NCI-H1417 (cell line): Measurements from ENCODE around the gene RAD51B.

Experiments used
- DNase-seq, 3 experiments: peaks; one replicate each; lab custom pipeline; 2025; lab: John Stamatoyannopoulos, UW

RAD51B gene

DNA sequence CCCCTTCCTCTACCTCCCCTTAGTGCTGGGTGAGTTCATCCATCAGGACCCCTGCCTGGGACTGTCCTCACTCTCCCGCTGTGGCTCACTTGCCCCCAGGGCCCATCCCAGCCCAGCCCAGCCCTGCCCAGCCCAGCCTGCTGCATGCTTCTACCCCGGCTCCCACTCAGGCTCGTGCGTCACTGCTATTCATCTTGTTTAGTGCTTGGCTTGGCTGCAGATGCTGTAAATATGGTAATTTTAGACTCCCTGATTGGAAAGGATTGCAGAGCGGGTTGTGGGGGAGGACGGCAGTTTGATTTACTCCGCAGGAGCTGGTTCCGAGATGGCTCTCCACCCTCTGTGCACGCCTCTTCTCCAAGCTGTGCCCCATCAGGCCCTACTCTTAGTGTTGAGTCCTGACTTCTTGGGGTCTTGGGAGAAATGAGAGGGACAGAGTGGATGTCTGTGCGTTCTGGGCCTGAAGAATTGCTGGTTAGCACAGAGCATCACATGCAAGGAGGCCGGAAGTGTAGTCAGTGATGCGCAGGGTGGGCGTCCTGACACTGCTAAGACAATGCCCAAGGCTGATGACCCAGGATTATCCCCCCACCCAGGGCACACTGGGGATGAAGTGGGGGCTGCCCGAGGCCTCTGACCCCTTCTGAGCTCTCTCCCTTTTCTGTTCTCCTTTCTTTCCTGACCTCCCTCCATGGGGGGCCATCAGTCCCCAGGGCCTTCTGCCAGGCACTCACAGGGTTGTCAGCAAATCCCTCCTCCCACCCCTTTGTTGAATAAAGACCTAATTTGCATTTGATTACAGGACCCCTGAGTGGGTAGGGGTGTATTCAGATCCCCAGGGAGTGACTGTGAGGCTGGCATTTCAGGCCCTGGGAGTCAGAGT is 728.9 kb downstream of the RAD51B start:
- DNase-seq, result peak in 1 of 3 experiments; percentile 14

DNA sequence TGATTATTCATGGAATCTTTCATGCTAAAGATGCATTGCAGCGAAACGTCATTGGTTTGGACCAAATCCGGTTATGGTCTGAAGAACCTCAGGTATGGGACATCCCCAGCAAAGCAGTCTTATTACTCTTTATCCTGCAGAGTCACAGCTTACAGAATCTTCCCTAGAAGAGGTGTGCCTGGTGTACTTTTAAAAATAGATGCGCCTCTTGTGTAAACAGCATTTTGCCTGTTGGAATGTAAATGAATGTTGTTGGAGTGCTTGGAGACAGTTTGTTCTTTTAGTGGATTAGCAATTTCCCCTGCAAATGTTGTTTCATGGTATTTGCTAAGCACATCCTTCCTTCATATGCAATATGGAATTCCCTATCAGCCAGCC is 730.7 kb downstream of the RAD51B start:
- DNase-seq, result no peak

DNA sequence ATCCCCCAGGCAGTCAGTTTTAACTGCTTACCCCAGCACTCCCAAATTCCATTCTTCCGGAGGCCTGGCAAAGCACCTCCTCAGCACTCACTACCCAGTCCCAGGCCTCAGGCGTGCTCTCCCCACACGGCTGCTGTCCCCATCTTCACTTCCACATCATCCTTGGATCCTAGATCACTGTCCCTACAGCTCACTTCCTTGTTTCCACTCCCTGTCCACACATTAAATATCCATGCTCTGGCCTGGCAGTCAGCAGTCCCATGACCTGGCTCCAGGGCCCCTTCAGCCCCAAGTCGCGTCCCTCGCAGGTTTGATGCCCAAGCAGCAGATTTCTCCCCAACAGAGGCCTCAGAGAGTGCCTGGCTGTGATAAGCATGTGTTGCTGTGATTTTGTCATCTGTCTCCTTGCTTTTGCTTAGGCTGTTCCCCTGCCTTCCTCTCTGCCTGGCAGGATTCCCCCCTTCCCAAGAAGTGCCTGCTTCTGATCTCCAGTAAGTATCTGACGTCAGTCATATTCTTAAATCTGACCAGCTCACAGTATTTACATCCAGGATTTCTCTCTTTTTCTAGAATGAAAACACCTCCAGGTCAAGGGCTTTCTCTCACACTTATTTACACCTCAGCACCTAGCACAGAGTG is 731.6 kb downstream of the RAD51B start:
- no peak for DNase-seq

DNA sequence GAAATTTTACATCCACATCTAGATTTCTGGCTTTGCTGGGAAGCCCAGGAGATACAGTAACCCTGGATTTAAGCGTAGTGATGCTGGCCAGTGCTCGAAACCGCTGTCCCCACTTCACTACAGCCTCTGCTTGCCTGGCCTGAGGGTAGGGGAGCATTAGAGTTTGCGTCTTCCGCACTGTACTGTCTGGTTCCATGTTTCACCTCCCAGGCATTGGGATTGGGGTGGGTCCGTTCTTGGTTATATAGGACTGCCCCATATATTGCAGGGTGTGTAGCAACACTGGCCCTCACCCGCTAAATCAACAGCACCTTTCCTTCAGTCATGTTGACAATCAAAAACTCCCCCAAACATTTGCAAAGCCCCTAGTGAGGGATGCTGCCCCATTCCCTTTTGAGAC is 732.5 kb downstream of the RAD51B start:
- no peak for DNase-seq

DNA sequence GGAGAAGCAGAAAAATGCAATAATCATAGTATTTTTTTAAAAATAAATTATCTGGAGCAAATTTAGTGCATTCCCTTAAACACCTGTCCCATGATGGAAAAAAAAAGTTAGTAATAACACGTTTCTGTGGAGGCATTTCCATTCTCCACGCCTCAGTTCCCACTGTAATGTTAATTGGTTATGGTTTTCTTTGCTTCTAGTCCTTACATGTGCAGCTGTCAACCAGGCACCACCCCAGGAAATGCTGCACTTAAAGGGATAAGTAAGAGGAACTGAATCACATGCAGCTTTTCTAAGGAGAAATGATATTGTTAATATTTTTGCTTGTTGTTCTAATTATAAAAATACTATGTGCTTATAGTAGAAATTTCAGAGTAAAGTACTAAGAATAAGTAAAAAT is 733.0 kb downstream of the RAD51B start:
- peak in 1 of 3 experiments; percentile 5 for DNase-seq

DNA sequence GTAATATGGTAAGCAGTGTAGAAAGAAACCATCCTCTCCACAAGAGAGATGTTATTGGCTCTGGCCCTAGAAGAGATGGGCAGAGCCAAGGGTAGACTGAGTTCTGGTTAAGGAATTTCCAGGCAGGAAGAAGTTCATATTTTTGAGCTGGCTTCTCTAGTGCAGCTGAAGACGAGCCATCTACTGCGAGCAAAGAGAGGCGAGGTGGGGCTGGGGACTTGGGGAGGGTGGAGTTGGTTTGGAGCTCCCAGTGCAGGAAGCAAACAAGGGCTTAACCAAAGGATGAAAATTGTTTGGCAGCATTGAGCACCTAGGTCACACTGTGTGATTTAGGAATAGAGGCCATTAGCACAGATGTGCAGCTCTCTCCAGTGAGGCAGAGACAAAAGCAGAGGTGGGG is 733.7 kb downstream of the RAD51B start:
- no peak for DNase-seq

DNA sequence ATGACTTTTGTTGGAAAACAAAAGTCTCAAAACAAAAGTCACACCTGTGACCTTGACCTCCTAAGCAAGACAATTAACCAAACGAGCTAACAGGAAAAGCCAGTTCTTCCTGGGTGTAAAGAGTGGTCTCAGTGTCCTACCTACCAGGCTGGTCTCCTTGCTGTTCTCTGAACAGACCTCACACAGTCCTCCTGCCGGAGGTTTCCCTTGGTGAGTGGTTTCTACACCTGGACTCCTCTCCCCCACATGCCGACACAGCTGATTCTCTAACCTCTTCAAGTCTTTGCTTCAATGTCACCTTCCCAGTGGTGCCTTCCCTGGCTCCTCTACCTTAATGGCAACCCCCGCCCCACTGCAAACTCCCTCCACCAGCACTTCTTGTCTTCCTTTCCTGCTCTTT is 734.7 kb downstream of the RAD51B start:
- no peak for DNase-seq

DNA sequence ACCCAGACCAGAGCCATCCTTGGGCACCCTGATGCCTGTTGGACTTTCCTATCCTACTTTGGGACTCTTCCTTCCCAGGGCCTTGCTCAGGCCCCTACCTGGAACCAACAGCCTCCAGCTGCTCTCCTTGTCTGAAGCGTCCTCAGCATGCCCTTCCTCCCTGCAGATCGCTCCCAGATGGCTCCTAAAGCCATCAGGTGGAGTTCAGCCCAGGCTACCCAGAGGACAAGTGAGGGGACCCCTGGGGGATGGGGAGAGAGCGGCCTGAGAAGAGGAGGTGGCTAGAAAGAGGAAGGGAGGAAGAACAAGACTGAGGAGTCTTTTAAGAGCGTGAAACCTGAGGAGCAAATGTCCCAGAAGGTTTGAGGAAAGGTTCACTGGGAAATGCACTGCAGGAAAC is 736.7 kb downstream of the RAD51B start:
- DNase-seq, result no peak

DNA sequence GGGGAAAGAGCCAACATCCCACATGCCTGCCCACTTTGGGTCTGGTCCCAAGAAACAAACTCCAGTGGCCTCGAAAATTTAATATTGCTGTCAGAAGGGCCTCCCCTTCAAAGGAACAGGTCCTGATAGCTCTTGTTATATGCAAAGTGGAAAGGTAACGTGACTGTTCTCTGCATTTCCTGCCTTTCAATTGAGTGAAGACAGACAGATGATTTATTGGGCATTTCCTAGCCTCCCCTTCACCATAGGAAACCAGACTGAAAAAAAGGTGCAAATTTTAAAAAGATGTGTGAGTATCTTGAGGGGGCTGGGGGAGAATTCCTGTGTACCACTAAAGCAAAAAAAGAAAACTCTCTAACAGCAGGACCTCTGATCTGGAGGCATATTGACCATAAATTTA is 738.1 kb downstream of the RAD51B start:
- no peak for DNase-seq

DNA sequence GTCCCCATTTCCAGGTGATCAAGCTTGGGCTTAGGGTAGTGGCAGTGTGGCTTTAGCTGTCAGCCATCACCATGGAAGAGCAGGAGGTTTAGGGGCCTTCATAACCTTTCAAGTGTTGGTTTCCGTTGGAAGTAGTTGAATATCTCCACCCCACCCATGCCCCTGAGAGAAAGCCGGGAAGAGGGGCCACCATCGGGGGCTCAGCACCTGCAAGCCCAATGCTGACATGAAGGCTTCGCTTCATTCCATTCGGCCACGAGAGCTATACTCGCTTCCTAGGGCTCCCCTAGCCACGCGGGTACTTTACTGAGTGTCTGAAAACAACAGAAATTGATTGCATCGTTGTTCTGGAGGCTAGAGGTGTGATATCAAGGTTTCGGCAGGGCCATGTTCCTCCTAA is 738.5 kb downstream of the RAD51B start:
- no peak for DNase-seq

DNA sequence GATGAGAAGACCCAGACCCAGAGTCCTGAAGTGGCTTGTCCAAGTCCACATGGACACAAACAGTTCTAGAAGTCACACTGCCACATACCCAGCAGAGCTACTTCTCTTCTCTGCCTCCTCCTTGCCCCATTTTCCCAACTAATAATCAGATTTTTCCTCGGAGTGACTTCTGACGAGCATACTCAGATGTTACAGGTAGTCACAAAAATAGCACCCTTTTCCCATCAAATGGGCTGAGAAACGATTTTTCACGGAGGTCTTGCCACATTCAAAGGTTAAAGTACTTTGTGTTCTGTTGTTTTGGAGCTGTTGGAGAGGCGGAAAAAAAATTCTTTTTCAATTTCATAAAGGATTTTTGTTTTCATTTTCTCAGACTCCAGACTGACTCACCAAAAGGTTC is 740.4 kb downstream of the RAD51B start:
- DNase-seq, result no peak

DNA sequence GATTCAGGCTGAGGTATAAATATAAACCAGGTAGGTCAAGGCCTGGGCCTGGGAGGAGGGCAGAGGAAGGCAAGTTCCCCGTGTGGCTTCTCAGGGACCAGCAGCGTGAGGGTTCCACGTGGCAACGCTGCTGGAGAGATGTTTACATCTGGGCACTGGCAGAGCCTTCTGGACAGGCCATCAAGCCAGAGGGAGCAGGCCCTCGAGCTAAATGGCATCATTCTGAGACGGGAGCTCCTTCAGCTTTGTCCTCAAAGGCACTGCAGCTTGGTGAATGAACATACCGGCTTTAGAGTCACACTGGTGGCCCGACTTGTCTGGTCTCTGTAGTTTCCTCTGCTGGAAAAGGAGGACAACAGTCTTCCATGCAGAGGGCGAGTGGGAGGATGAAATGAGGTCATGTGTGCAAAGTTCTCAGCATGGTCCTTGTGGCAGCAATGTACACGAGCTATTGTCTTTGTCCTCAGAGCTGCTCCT is 742.0 kb downstream of the RAD51B start:
- DNase-seq, result no peak

DNA sequence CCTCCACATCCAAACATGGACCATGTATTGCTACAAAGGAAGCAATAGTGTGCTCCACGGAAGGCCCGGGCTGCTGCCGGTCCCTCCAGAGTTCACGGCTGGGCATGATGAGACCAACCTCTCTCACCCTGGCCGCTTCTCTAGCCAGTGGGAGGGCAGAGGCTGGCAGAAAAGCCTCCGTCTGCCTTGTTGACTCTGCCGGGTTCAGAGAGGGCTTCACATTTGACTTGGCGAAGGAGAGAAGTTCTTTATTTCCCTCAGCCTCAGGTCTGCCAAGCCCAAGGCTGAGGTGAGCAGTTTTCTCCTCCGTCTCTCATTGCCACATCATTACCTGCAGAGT is 743.3 kb downstream of the RAD51B start:
- DNase-seq, result no peak

DNA sequence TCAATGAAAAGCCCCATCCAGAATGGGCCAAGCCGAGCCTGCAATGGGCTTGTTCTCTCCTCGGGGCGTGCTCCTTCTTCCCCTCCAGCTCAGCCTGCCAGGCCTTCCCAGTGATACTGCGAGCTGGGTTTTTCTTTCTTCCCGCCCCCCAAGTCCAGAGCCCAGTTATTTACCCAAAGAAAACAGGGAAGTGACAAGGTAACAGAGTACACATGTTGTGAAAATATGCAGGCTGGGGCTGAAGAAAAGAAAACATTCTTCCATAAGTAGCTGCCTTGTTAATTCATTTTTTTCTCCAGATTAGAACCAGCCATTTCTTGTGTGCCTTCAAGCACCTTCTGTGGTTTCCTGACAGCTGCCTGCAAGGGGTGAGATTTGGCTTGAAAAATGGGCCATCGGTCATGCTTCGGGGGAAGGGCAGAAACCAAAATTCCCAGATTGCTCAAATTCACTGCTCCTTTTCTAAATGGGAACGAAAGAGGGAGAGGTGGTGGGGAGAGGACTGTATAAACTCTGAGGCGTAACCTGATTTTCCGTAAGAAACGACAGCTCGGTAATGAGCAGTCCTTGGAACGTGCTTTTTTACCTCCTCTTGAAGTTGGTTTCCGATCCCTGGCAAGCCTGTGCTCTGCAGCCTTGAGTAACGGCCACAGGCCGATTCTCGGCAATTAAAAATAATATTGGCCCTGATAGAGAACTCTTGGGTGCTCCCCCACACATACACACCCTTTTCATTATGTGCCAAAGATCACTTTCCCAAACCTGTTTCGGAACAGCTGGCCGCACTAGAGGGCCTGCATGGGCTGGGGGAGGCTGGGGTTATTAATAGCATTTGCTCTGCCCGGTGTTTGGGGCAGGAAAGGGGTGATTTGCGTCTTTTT is 743.9 kb downstream of the RAD51B start:
- no peak for DNase-seq

DNA sequence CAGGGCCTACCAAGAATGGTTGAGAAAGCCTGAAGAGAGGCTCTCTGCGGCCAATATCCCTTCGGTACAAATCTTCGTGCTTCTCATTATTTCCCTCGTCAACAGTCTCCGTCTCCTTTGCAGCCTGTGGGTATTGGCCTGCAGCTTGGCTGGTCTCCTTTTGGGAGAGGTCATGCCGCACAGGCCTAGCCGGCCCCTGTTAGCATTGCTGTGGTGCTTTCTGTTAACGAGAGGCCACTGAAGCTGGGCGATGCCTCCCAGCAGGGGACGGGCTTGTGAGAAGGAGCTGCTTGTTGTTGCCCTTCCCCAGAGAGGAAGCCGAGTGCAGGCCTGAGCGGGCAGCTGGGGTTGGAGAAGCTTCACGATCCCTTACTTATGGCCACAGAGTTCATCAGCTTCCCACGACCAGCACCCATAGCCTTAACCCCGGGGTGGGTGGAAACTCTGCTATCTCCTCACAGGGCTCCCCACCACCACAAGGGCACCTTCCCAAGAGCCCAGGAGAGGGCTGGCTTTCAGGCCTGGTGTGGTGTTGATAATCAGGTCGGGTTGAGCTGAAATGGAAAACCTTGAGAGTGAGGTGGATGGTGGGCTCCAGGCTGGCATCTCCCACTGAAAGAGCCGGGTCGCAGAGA is 744.7 kb downstream of the RAD51B start:
- DNase-seq, result no peak

DNA sequence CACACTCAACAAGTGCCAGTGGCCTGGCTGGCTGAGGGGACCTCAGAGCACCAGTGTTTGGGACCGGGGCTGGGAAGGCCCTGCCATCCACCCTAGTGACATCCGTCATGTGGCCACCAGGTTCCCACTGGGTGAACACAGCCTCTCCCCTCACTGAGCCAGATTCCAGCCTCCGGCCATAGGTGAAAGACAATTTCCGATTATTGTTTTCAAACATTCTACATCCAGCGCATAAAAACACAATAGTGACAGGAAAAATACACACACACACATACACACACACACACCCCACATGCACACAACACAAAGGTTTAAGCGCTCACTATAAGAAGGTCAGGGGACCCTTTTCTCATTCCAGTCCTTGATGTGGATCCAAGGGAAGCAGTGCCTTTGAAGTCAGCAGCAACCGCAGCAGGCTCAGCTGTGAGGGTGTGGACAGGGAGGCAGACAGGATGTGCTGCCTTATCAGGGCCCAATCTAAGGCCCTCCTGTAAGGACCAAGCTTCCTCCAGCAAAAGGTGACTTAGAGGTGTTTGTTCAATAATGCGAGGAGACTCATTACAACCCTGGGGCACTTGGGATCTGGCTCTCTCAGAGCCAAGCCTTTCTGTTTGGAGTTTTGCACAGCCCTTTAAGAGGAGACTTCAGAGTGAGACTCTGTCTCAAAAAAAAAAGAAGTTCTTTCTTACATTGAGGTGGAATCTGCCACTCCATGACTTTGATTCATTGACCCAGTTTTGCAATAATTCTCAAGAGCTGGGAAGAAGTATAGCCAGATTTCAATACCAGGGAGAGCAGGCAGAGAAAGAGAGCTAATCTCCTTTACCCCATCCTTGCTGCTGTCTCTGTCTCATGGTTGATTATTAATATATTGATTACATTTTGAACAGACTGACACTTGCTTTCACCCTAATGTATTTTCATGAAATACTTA is 745.5 kb downstream of the RAD51B start:
- no peak for DNase-seq

DNA sequence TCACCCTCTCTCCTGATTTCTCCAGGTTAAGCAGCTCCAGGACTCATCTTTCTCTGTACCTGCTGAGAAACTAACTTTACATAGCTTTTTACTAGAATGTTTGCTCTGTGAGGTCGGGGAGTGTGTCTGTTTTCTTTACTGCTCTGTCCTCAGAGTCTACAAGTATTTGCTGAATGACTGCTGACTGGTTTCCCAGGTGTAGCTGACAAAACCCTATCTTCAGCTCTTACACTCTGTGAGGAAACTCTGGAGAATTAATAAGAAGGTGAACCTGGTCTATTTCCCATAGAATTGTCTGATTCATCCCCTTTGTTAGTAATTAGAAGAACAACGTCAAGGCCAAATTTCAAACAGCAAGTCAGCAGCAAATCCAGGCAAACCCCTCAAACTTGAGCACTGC is 746.5 kb downstream of the RAD51B start:
- DNase-seq, result no peak

DNA sequence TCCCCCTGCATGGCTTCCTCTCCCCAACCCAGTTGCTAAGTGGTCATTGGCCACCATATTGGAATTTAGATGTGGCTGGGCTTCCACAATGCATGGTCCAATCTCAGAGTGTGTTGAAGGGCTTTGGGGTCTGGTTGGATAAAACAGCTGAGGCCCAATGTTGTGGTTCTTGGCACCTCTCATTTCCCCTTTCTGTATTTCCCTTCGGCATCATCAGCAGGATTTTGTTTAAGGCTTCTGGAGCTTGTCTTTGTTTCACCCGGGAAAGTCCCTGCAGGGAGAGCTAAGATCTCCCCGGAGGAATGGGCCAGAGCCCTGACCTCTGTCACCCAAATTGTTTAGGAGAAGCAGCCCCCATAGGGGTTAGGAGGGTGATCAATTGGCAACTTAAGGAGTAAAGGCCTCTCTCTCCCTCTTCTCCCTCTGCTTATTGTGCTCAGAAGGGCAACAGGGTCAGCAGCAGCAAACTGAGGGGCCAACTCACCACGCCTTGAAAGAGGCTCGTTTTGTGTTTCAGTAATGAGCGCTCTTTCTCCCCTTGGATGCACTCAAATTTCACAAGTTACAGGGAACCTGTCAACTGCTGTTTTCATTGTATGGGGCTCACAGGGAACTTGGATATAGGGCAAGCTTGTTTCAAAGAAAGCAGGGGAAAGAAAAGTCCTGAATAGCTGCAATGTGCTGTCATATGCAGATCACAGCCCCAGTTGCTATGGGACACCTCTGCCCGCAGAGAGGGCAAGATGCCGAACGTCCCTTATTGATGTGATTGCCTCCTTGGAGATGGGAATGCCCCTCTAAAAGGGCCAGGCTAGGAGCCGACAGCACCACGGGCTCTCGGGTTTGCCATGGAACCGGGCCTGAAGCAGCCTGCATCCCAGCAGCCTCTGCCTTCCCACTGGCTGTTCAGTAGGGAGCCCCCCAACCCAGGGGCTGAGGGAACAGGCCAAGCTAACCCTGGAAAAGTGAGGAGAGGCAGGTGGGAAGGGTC is 749.6 kb downstream of the RAD51B start:
- DNase-seq, result no peak

DNA sequence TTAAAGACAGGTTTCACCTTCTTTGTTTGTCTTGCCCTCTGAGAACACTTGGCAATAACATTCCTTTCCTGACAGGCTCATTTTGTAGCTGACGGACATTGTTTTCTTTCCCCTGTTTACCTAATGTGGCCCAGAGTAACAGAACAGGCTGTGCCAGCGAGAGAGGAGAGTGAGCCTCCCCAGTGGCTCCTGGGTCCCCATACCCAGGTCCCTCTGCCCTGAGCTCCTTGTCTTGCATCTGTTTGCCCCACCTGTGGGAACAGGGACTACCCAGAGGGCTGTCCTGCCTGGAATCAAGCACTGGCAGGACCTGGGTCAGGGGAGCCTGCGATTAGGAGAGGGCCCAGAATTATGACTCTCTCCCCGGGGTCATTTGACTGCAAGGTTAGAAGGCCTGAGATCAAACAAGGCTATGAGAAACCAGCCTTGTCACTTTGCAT is 750.4 kb downstream of the RAD51B start:
- DNase-seq, result no peak

DNA sequence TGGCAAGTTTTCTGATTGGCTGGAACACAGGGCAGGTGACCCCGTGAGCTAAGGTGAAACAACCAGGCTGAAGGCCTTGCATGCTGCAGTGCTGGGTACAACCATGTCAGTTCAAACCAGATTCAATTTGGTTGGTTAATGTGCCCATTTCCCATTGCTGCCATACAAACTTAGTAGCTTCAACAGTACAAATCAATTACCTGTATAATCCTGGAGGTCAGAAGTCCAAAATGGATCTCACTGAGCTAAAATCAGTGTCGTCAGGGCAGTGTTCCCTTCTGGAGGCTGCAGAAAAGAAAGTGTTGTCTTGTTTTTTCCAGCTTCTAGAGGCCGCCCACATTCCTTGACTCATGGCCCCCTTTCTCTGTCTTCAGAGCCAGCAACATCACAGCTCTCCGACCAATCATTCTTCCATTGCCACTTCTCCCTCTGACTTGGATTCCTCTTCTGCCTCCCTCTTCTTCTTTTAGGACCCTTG is 751.6 kb downstream of the RAD51B start:
- DNase-seq, result no peak
